ENCODE measurements around the gene IL1RL2.

Gene IL1RL2

DNA sequence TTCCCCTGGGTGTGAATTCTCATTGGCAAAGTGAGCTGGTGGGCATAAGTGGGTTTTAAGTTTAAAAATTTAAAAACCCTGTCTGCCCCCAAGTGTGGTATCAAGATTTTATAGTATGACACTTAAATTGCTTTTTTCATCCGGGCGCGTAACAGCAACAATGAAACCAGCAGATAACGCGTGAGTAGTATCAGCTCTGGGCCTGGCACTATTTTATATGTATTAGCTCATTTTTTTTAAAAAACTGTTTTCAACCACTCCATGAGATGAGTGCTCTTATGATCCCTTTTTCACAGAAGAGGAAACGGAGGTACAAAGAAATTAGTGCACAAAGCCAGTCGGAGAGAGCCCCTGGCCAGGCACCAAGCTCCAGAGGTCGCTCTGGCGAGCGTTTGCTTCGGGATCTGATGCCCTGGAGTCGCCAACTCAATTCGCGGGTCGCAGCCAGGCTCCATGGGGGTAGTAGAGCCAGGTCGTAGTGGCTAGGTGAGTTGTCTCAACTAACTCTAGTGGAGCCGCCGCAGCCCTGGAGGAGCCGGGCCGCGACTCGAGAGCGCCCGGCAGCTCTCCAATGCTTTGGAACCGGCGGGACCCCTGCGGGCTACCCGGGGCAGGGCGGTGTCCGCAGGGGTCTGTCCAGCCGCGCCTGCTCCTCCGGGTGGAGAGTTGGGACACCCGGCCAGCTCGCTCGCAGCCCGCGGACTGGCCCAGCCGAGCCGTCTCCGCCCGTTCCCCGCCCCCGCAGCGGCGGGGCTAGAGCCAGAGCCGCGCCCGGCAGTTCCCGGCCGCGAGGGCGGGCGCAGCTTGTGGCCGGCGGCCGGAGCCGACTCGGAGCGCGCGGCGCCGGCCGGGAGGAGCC, 44.6 kb upstream of the IL1RL2 start, which contains the start of gene IL1R1:
Gene IL1R1, plus strand, starts transcription at position 777 of the 859 bp plus-strand sequence. CDS start 14,979 bp downstream, outside the sequence.
- no peak within 1 kb of the TSS for H3K4me3 ChIP-seq (ENCODE audit: low read depth, low read length)
- DNase-seq (ENCODE audit: low read depth): no peak
- no peak for TF ChIP-seq CTCF (IDR thresholded peaks at IDR 0.05; ENCODE audit: low read depth, low read length, missing control alignments)

- no peak overlapping the region for H3K4me3 ChIP-seq (ENCODE audit: low read depth, low read length)
- DNase-seq (ENCODE audit: low read depth): no peak
- TF ChIP-seq CTCF (IDR thresholded peaks at IDR 0.05; ENCODE audit: low read depth, low read length, missing control alignments): no peak
These were observed 43.9 kb upstream of the IL1RL2 start for GRCh38 chr2:102142829-102143449.

DNA sequence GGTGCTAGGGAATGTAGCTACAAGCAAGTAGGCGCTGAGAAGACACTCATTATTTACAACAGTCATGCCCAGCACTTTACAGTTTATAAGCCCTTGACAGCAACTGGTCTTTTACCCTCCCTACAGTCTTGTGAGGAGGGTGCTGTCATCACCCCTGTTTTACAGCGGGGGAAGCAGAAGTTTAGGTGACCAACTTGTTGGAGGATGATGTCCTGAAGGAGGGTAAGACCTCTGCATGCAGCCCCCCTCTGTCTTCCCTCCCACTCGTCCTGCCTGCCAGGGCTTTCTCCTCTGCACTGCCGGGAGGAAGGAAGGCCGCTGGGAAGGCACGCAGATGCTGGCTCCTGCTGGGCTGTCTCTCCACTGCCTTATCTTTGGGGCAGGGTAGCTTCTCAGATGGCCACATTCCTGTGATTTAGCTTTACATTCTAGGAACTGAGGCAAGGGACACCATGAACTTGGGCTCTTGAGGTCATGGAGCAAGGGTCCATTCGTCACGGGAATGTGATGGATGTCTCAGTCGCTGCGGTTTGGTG, 43.3 kb upstream of the IL1RL2 start:
- DNase-seq (ENCODE audit: low read depth): no peak
- no peak overlapping the region for H3K4me3 ChIP-seq (ENCODE audit: low read depth, low read length)
- no peak for TF ChIP-seq CTCF (IDR thresholded peaks at IDR 0.05; ENCODE audit: low read depth, low read length, missing control alignments)

GRCh38 chr2:102144128-102144527, 42.7 kb upstream of the IL1RL2 start:
- no peak for TF ChIP-seq CTCF (IDR thresholded peaks at IDR 0.05; ENCODE audit: low read depth, low read length, missing control alignments)
- no peak overlapping the region for H3K4me3 ChIP-seq (ENCODE audit: low read depth, low read length)
- no peak for DNase-seq (ENCODE audit: low read depth)

DNA sequence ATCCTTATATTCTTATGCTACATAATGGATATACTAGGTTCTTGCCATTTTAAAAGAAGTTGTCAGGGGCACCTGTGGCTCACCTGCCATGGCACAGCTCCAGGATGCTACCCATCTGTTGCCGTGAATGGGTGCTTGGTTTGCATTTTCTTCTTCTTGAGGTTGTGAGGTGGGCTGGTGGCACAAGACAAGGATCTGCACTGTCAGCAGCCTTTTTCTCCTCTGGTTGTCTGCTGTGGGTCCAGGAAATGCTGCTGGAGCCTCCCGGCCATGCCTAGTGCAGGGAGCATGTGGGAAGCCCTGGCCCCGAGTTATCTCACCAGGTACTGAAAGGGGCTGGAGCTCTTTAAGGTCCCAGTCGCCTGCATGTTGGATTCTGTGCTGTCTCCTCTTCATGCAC, 41.7 kb upstream of the IL1RL2 start:
- H3K4me3 ChIP-seq (ENCODE audit: low read depth, low read length): no peak overlapping the region
- no peak for DNase-seq (ENCODE audit: low read depth)
- no peak for TF ChIP-seq CTCF (IDR thresholded peaks at IDR 0.05; ENCODE audit: low read depth, low read length, missing control alignments)

- TF ChIP-seq CTCF (IDR thresholded peaks at IDR 0.05; ENCODE audit: low read depth, low read length, missing control alignments): no peak
These were observed 40.9 kb upstream of the IL1RL2 start for GRCh38 chr2:102145934-102146333.

More at GRCh38 chr2:102145934-102146333, 40.9 kb upstream of the IL1RL2 start:
- DNase-seq (ENCODE audit: low read depth): no peak
- H3K4me3 ChIP-seq (ENCODE audit: low read depth, low read length): no peak overlapping the region
